HG02981 (cell line): Measurements from ENCODE around the gene RFX1.
"Not testable (repeated sequence)": the region's sequence is repeated elsewhere in the genome, so short reads cannot be mapped to it uniquely, and the experiment has no call there.

Experiments
- ATAC-seq: cut with Tn5 transposase; IDR thresholded peaks from one replicate; pipeline ENCODE4 v1.9.1; 2021; ENCODE audit warnings: mild to moderate bottlenecking, moderate library complexity; ENCODE audit not compliant: unreplicated experiment

The RFX1 gene

DNA sequence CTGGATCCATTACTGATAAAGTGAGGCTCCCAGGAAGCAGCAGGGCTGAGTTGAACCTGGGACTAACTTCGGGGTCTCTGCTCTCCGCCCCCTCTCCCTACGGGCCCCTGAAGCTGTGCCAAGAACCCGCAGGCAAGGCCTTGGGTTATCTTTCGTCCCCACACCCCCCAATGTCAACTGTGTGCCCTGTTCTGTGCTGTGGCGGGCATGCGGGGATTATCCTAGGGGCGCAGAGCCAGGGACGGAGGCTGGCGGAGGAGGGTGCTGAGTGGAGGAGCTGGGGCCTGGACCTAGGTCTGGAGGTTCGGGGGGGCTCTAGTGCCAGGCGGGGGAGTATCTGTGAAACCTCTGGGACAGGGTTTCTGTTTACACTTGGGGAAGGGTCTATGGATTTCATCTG lies 26.4 kb downstream of the RFX1 start:
- ATAC-seq: no peak

DNA sequence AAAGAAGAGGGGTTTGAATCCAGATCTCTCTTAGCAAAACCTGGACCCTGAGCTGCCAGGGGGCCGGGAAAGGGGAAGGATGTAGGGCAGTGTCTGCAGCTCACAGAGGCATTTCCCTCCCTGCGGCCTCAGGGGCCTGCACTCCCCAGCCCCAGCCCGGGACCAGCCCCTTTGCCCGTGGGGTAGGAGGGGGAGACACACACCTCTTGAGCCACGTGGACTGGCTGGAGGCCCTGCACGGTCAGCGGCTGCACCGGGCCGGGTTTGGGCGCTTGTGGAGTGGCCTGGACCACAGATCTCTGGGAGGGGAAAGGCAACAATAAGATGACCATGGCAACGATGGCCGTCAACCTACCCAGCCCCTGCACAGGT lies 26.9 kb downstream of the RFX1 start:
- no peak for ATAC-seq

DNA sequence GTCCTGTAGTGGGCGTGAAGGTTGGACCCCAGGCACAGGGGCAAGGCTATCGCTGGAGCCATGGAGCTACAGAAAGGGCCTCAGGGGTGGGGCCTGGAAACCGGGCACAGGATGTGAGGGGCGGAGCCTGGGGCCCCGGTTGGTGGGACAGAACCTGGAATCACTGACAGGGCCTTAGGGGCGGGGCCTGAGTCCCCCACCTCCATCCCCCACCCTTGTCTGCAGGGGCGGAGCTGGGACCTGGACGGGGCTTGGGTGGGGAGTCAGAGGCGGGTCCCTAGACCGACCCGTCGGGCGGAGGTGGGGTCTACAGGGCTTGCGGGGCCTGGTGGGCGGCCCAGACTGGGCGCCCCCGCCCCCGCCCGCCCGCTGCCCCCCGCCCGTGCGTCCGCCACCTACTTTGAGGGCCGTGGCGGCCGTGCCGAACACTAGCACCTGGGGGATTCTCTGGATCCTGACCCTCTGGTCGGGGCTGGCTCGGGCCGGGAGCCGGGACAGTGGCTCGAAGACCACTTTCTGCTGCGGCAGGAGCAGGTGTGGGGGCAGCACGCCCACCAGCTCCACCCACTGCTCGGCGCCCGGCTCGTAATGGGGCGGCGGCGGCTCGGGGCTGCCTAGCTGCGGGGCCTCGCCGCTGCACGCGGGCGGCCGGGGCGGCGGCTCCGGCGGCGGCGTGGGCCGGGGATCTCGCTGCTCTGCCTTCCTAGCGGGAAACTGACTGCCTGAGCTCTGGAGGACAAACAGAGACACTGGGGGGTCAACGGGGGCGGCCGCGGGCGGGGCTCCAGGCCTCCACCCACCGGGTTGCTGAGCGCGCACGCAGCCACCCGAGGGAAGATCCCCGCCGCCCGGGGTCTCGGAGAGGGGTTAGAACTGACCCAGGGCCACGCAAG lies 27.5 kb downstream of the RFX1 start:
- no peak for ATAC-seq

DNA sequence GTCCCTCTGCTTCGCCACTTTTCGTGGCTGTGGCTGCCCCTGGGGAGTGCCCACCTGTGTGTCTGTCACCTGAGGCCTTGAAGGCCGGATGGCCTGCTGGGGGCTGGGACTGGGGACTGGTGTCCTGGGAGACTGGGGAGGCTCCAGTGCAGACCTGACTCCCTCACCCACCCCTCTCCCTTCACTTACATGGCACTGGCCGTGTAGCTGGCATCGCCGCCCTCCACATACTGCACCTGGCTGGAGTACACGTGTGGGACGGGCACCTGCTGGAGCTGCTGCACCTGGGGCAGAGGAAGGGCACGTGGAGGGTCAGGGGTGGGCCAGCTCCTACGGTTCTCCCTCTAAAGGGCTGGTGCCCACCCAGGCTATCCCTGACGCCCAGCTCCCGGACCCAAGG lies 28.3 kb downstream of the RFX1 start:
- no peak for ATAC-seq

DNA sequence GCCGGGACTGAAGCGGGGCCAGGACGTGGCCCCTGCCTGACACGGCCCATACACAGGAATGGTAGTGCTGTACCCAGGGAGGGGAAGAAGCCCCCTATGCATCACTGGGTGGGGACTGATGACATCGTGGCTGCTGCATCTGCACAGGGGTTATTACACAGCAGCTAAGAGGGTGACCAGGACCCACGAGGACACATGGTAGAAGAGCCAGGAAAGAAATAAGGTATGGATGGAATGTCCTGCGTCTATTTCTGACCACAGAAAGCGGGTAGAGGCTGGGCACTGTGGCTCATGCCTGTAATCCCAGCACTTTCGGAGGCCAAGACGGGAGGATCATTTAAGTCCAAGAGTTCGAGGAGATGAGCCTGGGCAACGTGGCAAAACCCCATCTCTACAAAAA lies 29.7 kb downstream of the RFX1 start:
- ATAC-seq: no peak

DNA sequence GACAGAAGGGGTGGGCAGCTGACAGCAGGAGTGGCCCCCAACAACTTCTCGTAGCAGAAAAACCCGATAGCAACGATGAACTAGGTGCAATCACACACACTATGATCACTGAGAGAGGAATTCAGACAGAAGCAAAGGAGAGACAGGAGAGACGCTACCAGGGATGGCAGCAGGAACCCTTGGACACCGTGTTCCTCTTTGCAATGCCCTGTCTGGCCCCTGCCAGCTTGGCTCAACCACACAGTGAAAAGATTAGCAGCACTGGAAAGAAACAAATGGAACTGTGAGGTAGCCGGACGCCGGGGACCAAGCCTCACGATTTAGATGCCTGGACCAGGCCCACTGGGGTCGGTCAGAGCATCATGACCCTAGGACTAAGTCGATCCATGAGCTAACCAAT lies 30.2 kb downstream of the RFX1 start:
- ATAC-seq: no peak

DNA sequence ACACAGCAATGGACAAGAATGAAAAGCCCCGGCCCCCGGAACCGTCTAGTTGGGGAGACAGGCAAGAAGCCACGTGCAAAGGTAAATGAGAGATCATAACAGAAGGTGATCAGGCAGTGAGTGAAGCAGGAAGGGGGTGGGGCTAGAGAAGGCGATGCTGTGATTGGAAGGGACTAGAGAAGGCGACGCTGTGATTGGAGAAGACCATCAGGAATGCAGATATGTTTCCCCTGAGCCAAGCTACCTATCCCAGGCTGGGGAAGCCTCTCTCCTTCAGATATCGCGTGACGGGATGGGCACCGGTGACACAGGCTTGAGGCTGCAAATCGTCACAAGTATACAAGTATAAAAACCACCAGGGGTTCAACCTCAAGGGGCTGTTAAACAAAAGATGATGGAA lies 32.0 kb downstream of the RFX1 start:
- no peak for ATAC-seq

DNA sequence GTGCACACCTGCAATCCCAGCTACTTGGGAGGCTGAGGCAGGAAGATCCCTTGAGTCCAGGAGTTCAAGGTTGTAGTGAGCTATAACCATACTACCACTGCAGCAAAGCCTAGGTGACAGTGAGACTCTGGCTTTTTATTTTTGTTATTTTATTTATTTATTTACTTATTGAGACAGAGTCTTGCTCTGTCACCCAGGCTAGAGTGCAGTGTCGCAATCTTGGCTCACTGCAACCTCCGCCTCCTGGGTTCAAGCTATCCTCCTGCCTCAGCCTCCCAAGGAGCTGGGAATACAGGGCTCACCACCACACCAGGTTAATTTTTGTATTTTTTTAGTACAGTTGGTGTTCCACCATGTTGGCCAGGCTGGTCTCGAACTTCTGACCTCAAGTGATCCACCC lies 32.6 kb downstream of the RFX1 start:
- not testable (repeated sequence) for ATAC-seq

DNA sequence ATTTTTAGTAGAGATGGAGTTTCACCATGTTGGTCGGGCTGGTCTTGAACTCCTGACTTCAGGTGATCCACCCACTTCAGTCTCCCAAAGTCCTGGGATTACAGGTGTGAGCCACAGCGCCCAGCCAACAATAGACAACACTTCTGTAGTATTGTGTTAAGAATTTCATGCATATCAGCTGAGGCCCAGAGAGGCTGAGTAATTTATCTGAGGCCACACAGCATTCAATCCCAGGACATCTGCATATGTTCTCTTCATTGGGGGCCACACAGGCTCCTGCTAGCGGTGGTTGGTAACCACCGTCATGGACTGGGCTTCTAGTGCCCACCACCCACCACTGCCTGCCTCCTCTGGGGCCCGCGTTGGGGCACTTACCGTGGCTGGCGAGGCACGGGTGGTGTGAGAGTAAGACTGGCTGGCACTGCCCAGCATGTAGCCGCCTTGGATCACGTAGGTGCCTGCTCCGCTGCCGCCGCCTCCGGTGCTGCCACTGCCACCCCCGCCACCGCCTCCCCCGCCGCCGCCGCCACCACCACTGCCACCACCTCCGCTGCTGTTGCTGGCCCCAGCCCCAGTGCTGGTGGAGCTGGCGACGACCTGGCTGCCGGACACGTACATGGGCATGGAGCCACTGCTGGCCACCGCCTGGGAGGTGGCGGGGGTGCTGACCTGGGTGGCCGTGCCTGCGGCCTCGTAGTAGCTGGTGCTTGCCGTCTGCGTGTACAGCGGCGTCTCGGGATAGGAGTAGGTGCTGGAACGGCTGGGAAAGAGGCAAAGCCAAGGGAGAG lies 33.6 kb downstream of the RFX1 start:
- ATAC-seq: no peak

DNA sequence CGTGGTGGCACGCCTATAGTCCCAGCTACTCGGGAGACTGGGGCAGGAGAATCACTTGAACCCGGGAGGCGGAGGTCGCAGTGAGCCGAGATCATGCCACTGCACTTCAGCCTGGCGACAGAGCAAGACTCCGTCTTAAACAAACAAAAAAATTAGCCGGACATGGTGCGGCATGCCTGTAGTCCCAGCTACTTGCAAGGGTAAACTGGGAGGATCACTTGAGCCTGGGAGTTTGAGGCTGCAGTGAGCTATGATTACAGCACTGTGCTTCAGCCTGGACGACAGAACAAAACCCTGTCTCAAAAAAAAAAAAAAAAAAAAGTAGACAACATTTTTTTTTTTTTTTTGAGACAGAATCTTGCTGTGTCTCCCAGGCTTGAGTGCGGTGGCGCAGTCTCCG lies 34.3 kb downstream of the RFX1 start:
- ATAC-seq: not testable (repeated sequence)

DNA sequence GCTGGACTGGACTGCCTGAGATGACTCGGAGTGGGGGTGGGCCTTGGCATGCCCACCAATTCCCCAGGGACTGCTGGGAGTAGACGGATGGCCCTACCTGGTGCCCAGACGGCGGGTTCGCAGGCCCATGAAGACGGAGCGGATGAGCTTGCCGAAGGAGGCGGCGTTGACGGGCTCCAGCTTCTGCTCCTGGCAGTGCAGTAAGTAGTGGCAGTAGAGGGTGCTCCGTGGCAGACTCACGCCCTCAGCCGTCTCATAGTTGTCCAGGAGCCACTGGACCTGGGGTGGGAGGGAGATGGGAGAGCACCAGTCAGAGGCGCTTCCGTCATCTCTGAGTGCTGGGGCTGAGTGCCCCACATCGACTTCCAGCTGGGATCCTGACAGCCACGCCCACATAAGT lies 36.2 kb downstream of the RFX1 start:
- ATAC-seq: no peak

DNA sequence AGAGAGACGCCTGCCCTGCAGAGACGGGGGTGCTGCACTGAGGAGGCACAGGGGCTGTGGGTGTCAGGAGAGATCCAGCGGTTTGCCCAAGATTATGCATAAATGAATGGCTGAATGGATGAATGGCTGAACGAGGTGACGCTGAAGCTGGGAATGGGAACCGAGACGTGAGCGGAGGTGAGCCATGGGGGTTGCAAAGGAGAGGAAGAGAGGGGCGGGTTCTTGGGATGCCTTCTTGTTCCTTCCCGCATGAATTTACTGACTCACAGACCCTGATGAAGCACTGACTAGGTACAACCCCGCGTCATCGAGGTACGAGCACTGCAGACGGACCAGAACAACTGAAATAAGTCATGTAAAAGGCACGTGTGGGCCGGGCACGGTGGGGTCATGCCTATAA lies 37.1 kb downstream of the RFX1 start:
- ATAC-seq: no peak

DNA sequence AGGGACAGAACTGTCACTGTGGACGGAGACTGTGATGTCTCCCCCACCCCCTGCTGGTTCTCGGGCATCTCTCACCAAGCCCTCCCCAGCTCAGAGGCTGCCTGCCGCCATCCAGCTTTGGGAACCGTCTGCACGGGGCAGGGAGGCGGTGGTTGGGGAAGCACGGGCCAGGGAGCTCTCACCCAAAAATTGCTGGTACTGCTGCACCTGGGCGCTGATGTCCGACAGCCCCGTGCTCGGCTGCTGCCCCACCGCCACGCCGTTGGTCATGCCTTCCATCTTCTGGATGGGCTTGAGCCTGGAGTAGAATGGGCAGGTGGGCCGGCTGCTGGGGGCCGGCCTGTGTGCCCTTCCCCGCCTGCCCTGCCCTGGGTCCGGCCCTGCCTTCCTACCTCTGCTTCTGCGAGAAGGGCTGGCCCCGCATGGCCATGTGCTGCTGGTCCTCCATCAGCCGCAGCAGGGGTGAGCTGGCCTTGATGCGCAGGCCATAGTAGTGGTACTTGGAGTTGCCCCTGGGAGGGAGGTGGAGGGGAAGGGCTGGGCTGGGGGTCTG lies 37.7 kb downstream of the RFX1 start:
- ATAC-seq: no peak

DNA sequence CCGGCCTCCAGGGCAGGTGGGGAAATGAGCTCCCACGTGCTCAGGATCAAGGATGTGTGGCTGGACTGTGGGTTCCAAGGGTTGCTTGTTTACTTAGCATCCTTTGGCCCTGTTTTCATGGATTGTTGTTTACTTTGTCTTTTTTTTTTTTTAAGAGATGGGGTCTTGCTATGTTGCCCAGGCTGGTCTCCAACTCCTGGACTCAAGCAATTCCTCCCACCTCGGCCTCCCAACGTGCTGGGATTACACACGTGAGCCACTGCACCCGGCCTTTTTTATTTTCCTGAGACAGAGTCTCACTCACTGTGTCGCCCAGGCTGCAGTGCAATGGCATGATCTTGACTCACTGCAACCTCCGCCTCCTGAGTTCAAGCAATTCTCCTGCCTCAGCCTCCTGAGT lies 38.9 kb downstream of the RFX1 start:
- ATAC-seq: not testable (repeated sequence)

DNA sequence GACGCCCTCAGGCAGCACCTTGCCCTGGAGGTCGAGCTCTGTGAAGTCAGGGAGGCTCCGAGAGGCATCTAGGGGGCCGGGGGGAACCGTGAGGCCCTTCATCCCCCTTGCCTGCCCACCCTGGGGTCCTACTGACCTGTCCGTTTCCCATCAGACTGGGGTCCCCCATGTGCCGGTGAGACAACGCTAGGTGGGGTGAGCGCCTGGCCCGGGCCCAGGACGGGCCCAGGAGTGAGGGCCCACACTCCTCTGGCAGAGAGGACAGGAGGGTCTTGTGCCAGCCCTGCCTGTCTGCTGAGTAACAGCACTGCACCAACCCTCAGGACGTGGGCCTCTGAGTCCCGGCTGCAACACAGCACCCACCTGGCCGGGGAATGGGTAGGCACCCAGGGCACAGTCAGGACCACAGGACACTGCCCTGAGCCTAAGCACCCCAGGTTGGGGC lies 39.4 kb downstream of the RFX1 start:
- no peak for ATAC-seq

DNA sequence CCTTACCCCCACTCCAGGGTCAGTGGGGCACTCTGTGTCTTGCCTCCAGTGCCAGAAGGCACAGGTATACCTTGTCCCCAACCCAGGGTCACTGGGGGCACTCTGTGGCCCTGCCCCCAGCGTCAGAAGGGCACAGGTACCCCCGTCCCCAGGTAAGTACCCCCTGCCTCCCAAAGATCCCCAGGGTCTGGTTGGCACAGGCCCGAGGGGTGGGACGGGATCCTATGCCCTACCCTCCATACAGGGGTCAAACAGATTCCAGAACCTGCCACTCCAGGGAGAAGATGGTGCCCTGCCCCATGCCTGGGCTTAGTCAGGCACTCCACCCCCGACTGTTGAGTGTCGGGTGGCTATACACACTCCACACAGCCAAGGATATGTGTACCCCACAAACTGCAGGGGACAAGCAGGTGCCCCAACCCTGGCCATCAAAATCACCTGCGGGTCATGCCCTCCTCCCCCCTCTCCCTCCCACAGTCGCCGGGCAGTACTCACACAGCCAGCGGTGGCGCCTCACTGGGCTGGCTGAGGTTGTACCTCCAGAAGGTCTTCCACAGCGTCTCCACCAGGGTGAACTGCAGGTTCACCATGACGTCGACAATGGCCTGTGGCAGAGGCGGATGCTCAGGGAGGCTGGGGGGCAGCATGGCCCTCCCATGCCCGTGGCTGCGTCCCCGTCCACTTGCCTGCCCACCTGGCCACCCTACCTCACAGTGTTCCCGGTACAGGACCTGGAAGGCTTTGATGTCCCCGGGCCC lies 40.0 kb downstream of the RFX1 start:
- ATAC-seq: no peak

DNA sequence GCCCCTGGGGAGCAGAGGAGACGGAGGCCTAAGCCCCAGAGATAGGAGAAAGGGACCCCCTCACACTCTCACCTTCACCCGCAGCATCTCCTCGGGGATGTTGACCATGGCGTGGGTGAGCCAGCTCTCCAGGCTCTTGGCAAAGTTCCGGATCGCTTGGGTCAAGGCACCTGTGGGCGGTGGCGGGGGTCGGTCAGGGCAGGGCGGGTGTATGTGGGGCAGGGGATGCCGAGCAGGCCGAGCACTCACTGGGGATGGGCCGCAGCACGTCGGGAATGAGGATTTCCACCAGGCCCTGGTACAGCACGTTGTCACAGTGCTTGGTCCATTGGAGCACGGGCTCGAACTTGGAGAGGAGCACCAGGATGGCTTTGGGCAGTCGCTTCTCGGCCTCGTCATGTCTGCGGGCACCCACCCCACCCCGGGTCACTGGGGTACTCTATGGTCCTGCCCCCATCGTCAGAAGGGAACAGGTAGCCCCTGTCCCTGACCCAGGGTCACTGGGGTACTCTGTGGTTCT lies 40.7 kb downstream of the RFX1 start:
- ATAC-seq: no peak

DNA sequence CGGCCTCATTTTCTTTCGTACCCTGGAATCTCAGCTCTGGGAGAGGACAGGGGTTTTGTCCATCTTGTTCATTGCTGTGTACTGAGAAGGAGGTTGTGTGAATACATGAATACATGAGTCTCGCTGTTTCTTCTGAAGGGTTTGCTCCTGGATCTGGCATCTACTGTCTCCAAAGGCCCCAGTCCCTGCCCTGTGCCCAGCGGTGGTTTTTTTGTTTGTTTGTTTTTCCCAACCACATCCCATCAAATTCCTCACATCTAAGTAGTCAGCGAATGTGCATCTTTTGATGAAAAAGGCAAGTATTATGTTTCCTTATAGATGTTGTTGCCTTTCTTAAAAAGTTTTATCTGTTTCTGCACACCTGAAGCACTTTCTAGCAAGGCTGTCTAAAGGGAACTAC lies 41.3 kb downstream of the RFX1 start:
- no peak for ATAC-seq

DNA sequence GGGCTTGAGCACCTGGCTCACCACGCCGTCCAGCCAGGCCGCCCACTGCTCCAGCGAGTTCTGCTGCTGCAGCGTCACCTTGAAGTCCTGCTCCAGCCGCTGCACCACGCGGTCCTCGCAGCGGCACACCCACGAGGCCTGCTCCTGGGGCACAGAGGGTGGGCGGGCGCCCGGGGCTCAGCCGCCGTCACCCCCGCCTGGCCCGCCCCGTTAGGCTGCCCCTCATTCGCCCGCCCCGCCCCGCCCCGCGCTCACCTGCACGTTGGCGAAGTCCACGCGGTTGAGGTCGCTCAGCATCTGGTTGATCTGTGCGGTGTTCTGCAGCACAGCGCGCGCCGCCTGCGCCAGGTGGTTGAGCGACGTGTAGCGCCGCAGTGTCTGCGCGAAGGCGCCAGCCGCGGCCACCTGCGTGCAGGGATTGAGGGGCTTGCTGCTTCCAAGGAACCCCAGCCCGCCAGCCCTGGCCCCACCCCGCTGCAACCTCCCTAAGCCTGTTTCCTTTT lies 42.5 kb downstream of the RFX1 start:
- ATAC-seq: no peak

DNA sequence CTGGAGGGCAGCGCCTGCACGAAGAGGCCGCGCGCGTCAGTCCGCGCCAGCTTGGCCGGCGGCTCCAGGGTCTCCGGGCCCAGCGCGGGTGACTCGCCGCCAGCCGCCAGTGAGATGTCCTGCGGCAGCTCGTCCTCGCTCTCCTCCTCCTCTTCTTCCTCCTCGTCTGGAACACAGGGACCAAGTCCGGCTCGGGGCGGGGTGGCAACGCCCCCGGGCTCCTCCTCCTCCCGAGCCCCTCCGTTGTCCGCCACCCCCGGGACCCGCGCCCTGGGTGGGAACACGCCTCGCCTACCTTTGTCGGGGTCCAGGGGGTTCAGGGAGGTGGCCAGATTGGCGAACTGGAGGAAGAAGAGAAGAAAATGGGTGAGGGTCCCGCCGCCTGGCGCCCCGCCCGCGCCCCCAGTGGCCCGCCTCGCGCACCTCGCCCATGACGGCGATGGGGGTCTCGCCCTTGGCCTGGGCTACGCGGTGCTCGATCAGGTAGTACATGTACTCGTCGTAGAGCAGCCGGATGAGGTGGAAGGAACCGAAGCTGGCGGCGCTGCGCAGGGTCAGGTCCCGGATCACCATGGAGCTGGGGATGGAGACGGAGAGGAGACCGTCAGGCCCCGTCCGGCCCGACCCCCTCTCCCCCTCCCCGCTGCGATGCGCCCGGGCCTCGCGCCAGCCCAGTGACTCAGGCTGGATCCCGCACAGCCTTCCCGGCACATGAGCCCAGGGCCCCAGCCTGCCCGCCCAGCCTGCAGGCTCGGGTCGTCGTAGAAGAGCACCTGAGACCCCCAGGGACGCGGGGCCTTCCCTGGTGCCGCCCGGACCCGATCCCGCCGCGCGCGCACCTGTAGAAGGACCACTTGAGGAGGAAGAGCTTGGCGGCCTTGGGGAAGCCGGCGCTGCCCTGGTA lies 43.2 kb downstream of the RFX1 start:
- no peak for ATAC-seq
